OCI-LY7 (cell line): ENCODE measurements around the gene ASIC2. TPM values are rescaled to one million over a fixed set of nuclear protein-coding genes. Genes with fewer than 3 reads are reported as not detected.

Experiments
- BruUV-seq: library from RNA; stranded (reverse); fragments of 400-500 nt; replicated peaks from 2 replicates; lab custom pipeline; 2021; lab: Mats Ljungman, UMichigan
- CTCF ChIA-PET: fragments of 300-600 bp; sonication (Branson Sonifier 250); formaldehyde crosslinking; loops from one replicate; lab custom pipeline; 2022; ENCODE audit warnings: antibody characterized with exemption; ENCODE audit not compliant: unreplicated experiment; lab: Charles Lee
- POLR2A ChIA-PET: fragments of 300-600 bp; sonication (Branson Sonifier 250); formaldehyde crosslinking; loops from one replicate; lab custom pipeline; 2022; ENCODE audit warnings: antibody characterized with exemption; lab: Charles Lee
- DNase-seq: peaks from one replicate; pipeline ENCODE4 v3.0.0-alpha.2; 2015; ENCODE audit warnings: low spot score
- H2AFZ ChIP-seq: fragments of 200-600 bp; sonication (generic), shearing (Covaris generic); 2 replicates; pipeline ENCODE4 v1.6.1; 2014; ENCODE audit warnings: mild to moderate bottlenecking, antibody characterized with exemption, low read length, moderate library complexity
- H3K27ac ChIP-seq: fragments of 200-600 bp; sonication (generic); 2 replicates; pipeline ENCODE4 v1.5.1; 2014; ENCODE audit warnings: mixed run types, low read depth, mild to moderate bottlenecking, moderate library complexity, low read length, inconsistent platforms; ENCODE audit not compliant: poor library complexity, severe bottlenecking
- H3K36me3 ChIP-seq: fragments of 200-600 bp; sonication (generic); 2 replicates; pipeline ENCODE4 v1.6.1; 2014; ENCODE audit warnings: mild to moderate bottlenecking, antibody characterized with exemption, low read length, moderate library complexity, mixed read lengths; ENCODE audit not compliant: insufficient read depth
- H3K4me1 ChIP-seq: fragments of 200-600 bp; sonication (generic); 2 replicates; pipeline ENCODE4 v1.5.1; 2014; ENCODE audit warnings: mild to moderate bottlenecking, low read length; ENCODE audit not compliant: insufficient read depth, poor library complexity, severe bottlenecking
- H3K4me2 ChIP-seq: fragments of 200-600 bp; sonication (generic); 2 replicates; pipeline ENCODE4 v1.6.1; 2014; ENCODE audit warnings: mild to moderate bottlenecking, low read length
- H3K4me3 ChIP-seq: fragments of 200-600 bp; sonication (generic); 2 replicates; pipeline ENCODE4 v1.5.1; 2014; ENCODE audit warnings: mild to moderate bottlenecking, low read depth, low read length; ENCODE audit not compliant: poor library complexity, severe bottlenecking
- H3K79me2 ChIP-seq: fragments of 200-600 bp; sonication (generic); 2 replicates; pipeline ENCODE4 v1.6.1; 2016; ENCODE audit warnings: low read depth, mild to moderate bottlenecking, low read length, moderate library complexity, mixed read lengths; ENCODE audit not compliant: insufficient read depth
- H3K9me2 ChIP-seq: fragments of 200-600 bp; sonication (generic); 2 replicates; pipeline ENCODE4 v1.6.1; 2016; ENCODE audit warnings: mild to moderate bottlenecking, low read length, mixed read lengths; ENCODE audit not compliant: insufficient read depth
- H3K9me3 ChIP-seq: fragments of 200-600 bp; sonication (generic); 2 replicates; pipeline ENCODE4 v1.6.1; 2014; ENCODE audit warnings: mild to moderate bottlenecking, mixed run types, low read length, mixed read lengths
- H4K20me1 ChIP-seq: fragments of 200-600 bp; sonication (generic); 2 replicates; pipeline ENCODE4 v1.6.1; 2014; ENCODE audit warnings: mild to moderate bottlenecking, antibody characterized with exemption, low read length, moderate library complexity, mixed read lengths; ENCODE audit not compliant: insufficient read depth
- EZH2phosphoT487 ChIP-seq: fragments of 200-600 bp; sonication (generic); IDR thresholded peaks from 2 replicates; pipeline ENCODE4 v1.6.1; 2018; ENCODE audit warnings: low read depth, borderline replicate concordance, mild to moderate bottlenecking, mixed run types, antibody characterized with exemption, low read length, moderate library complexity, mixed read lengths
- intact Hi-C: fragments of 100-400 bp; cut with micrococcal nuclease; formaldehyde crosslinking; loops from one replicate; pipeline ENCODE4 v1.10.0; 2022; ENCODE audit not compliant: unreplicated experiment
- total RNA-seq, 2 experiments: library from RNA; depleted of rRNA in 1 of 2; stranded (reverse); fragments of >200 nt in 1 of 2; shearing (Covaris generic) in 1 of 2; gene quantifications; 2 replicates each; pipeline ENCODE4 v1.2.3, GENCODE V29; 2014 to 2022
- TF ChIP-seq, protein P1 (sequence below): fragments of 200-600 bp; sonication (generic); conservative IDR thresholded peaks from 2 replicates; pipeline ENCODE4 v1.5.1; 2014; ENCODE audit warnings: mild to moderate bottlenecking, antibody characterized with exemption, low read length, moderate library complexity, mixed read lengths

Gene ASIC2
- total RNA-seq, 2 experiments from 2014 or later, result not detected

DNA sequence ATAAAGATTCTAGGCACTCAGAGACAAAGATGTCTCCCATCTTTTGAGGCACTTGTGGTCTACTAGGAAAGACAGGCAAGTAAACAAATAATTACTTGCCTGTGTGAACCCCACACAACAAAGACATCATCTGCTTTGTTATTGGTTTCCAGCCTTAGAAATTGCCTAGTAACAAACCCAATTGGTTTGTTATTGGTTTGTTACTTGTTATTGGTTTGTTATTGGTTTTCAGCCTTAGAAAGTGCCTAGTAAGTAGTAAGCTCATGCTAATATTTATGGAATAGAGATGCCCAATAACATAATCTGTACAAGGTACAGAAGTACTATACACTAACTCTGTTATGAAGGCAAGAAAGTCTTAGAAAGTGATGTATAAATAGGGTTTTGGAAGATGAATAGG lies 67.1 kb downstream of the ASIC2 start:
- DNase-seq, result no peak
- intact Hi-C loops, result no loop called here
- no peak overlapping the region for H3K4me2 ChIP-seq
- no peaks in the 10 kb centered on the region for H3K9me3 ChIP-seq
- no peak overlapping the region for H3K27ac ChIP-seq
- H3K79me2 ChIP-seq, result no peaks in the 10 kb centered on the region
- no peak for TF ChIP-seq EZH2phosphoT487
- TF ChIP-seq, protein P1, sequence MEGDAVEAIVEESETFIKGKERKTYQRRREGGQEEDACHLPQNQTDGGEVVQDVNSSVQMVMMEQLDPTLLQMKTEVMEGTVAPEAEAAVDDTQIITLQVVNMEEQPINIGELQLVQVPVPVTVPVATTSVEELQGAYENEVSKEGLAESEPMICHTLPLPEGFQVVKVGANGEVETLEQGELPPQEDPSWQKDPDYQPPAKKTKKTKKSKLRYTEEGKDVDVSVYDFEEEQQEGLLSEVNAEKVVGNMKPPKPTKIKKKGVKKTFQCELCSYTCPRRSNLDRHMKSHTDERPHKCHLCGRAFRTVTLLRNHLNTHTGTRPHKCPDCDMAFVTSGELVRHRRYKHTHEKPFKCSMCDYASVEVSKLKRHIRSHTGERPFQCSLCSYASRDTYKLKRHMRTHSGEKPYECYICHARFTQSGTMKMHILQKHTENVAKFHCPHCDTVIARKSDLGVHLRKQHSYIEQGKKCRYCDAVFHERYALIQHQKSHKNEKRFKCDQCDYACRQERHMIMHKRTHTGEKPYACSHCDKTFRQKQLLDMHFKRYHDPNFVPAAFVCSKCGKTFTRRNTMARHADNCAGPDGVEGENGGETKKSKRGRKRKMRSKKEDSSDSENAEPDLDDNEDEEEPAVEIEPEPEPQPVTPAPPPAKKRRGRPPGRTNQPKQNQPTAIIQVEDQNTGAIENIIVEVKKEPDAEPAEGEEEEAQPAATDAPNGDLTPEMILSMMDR, result no peak
- no peak overlapping the region for H3K4me3 ChIP-seq
- H2AFZ ChIP-seq, result no peak overlapping the region
- H3K9me2 ChIP-seq, result no peaks in the 10 kb centered on the region
- POLR2A ChIA-PET, result no interaction called here
- H3K4me1 ChIP-seq, result no peaks in the 10 kb centered on the region
- no peaks in the 10 kb centered on the region for H3K36me3 ChIP-seq
- H4K20me1 ChIP-seq, result no peaks in the 10 kb centered on the region
- no TSS peak for BruUV-seq
- CTCF ChIA-PET, result interaction anchor here (0.6 kb wide), 1 partner anchor 133 kb away, joined by 3 read pairs; no protein-coding TSS in a partner anchor

DNA sequence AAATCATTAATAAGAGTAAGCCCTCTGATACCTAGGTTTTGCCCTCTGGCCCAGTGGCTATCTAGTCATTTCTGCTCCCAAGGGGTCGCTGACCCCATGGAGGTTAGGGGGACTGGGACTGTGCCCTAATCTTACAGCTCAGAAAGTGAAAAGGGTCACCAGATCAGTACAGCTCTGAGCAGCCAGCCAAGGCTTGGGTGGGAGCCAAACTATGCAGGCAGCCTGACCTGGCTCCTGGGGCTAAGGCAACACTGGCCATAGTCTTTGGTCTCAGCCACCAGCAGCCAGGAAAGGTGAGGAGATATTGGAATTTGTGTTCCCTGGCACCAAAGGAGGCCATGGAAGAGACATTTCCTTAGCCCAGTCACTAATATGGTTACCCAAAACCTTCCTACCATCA lies 67.6 kb downstream of the ASIC2 start:
- no peak overlapping the region for H3K4me2 ChIP-seq
- H3K4me1 ChIP-seq, result no peaks in the 10 kb centered on the region
- no peak overlapping the region for H3K4me3 ChIP-seq
- TF ChIP-seq EZH2phosphoT487, result no peak
- TF ChIP-seq, protein P1, result no peak
- no peaks in the 10 kb centered on the region for H3K79me2 ChIP-seq
- no peaks in the 10 kb centered on the region for H3K36me3 ChIP-seq
- H2AFZ ChIP-seq, result no peak overlapping the region
- no peaks in the 10 kb centered on the region for H3K9me3 ChIP-seq
- ChIA-PET POLR2A (no interaction called here), CTCF (interaction anchor here (0.6 kb wide), 1 partner anchor 132 kb away, joined by 3 read pairs; no protein-coding TSS in a partner anchor)
- no TSS peak for BruUV-seq
- H4K20me1 ChIP-seq, result no peaks in the 10 kb centered on the region
- no peak overlapping the region for H3K27ac ChIP-seq
- intact Hi-C loops, result no loop called here
- no peaks in the 10 kb centered on the region for H3K9me2 ChIP-seq
- DNase-seq, result no peak

DNA sequence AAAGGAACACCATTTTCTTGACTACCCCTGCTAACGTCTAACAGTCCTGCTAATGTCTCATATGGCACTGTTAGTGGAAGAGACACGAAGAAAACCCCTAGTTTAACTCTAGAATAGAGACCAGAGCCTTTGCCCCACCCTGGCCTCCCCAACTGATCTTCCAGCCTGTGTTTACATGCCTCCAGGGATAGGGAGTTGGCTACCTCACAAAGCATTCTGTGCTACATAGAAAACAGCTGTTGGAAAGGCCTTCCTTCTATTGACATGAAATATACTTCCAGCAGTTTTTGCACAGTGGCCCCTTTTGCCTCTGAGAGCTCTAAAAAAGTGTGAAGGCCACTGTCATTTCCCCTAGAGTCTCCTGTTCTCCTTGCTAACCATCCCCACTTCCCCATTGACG lies 73.1 kb downstream of the ASIC2 start:
- no peaks in the 10 kb centered on the region for H3K79me2 ChIP-seq
- BruUV-seq, result no TSS peak
- CTCF ChIA-PET, result no interaction called here
- no peaks in the 10 kb centered on the region for H4K20me1 ChIP-seq
- DNase-seq, result no peak
- H3K9me2 ChIP-seq, result no peaks in the 10 kb centered on the region
- intact Hi-C loops, result no loop called here
- H2AFZ ChIP-seq, result no peak overlapping the region
- H3K36me3 ChIP-seq, result no peaks in the 10 kb centered on the region
- no peak overlapping the region for H3K27ac ChIP-seq
- no peaks in the 10 kb centered on the region for H3K9me3 ChIP-seq
- no peak overlapping the region for H3K4me3 ChIP-seq
- H3K4me2 ChIP-seq, result no peak overlapping the region
- H3K4me1 ChIP-seq, result no peaks in the 10 kb centered on the region
- POLR2A ChIA-PET, result no interaction called here
- TF ChIP-seq, protein P1, result no peak
- TF ChIP-seq EZH2phosphoT487, result no peak
